HG02938 (cell line): ENCODE measurements around the gene CHRM2.

Experiments used
- ATAC-seq: cut with Tn5 transposase; IDR thresholded peaks from one replicate; pipeline ENCODE4 v1.9.1; 2021; ENCODE audit warnings: mild to moderate bottlenecking, moderate library complexity; ENCODE audit not compliant: unreplicated experiment

Gene CHRM2

GRCh38 chr7:137017221-137017620, 148.8 kb downstream of the CHRM2 start:
- ATAC-seq: no peak

DNA sequence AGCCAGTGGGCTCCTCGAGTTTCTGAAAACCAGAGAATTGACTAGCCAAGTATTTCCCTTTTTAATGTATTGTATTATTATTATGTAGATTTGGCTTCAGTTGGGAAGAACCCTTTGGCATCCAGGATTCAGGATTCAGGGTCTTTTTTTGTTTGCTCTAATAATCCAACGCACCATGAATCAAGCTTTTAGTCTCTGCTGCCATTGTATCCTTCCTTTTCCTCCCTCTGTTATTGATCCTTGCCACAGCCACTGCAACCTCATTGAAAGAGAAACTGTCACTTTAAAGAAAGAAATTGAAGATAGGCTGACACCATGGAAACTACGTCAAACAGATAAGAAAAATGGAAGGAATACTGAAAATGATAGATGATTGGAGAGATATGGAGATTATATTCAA, 150.0 kb downstream of the CHRM2 start:
- ATAC-seq: no peak

DNA sequence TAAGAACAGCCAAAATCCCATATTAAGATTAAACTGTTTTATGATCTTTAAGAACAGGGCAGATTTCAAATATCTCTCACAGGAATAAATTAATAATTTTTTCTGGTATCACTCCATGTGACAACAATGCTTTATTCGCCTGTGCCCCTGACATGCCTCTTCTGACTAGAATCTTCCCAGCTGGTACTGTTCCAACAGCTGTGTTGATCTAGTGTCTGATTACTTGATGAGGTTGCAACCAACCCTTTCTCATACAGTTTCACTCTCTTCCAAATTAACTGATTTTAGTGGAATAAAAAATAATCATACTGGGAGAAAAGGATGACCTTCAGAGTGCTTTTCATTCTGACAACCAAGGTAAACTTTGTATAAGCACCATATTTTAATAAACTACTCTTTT, 151.9 kb downstream of the CHRM2 start:
- ATAC-seq: no peak

DNA sequence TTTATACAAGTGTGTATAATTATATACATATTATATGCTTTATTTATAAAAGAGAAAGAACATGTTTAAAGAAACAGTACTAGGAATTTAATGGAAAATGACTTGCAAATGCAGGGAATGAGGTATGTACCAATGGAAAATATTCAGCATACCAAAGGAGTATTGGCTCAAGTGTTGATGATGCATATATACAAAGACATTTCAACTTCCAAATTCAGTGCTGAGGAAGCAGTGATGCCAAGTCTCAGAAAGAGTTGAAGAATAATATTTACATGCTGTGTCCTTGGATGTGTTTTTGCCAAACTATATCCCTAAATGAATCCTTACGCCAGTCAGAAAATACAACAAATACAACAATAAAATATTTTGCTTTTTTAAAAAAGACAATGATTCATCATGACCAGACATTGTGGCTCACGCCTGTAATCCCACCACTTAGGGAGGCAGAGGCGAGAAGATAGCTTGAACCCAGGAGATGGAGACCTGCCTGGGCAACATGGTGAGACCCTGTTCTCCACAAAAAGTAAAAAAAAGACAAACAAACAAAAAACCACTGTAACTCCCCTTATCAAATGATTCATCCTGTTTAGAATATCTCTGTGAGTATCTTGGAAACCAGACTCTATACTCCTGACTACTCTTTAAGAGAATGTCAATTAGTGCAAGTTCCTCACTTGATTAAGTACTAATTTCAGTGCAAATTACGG, 157.2 kb downstream of the CHRM2 start:
- ATAC-seq: no peak

DNA sequence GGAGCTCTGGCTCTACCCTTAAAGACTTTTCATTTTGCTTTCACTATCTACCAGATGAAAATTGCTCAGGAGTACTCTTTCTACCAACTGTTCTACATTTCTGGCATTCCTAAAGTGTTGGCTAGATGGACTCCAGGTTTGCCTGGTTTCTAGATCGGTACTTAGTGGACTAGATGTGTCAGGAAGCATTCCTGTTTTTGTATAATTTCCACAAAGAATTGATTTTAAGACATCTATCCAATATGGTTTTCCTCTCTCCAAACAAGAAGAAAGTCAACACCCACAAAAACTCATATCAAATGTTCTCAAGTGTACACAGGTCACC, 157.7 kb downstream of the CHRM2 start:
- no peak for ATAC-seq

- ATAC-seq: no peak
Observed at GRCh38 chr7:137032436-137032835, 164.0 kb downstream of the CHRM2 start.

- no peak for ATAC-seq
Observed at GRCh38 chr7:137036768-137037167, 168.3 kb downstream of the CHRM2 start.

DNA sequence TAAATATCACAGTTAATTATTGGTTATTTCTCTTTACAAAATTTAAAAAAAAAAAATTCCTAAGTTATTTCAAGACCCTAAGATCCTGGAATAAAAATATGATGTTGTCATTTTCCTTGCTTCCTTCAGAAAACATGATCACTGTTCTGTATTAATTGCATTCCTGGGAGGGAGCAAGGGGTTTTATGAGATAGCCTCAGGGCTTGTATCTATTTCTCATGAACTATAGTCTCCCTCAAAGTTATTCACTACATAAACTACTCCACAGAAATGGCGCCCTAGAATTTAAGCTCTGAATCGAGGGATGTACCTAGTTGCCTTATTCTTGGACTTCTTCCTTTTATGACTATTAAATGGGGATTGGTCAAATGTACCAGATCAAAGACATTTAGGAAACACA, 170.3 kb downstream of the CHRM2 start:
- no peak for ATAC-seq

- no peak for ATAC-seq
Observed at GRCh38 chr7:137040745-137041144, 172.3 kb downstream of the CHRM2 start.

GRCh38 chr7:137045573-137045972, 177.1 kb downstream of the CHRM2 start:
- ATAC-seq: no peak

DNA sequence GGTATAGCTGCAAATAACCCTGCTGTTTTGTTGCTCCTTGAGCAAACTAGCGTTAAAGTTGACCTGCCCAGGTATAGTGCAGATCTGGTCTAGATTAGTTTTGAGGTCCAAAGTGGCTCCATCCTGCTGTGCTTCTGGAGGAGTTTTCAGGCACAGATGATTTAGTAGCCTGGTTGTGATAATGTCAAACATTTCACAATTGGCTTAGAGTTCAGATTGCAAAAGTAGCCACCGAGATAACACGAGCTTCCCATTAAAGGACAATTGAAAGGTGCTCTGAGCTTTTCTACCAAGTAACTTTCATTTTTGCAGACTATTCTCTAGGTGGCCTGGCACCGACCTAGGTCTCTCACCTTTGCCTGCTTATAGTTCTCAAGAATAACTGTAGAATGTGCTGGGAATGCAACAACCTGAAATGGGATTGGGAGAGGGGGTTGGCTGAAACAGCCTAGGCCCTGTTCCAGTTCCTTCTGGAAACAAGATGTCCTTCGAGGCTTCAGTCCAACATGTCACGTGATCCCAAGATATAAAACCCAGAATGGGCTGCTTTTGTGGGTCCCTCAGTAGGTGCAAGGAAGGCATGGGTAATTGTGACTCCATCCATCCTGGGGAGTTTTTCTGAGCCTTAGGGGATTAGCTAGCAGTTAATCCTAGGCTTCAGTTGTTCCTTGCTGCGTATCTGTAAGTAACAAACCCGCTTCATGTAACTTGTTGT, 201.0 kb downstream of the CHRM2 start:
- ATAC-seq: no peak
